Stomach smooth muscle (tissue), 2 donors: Measurements from ENCODE around the gene KIRREL3.

Source experiments
- H3K27ac ChIP-seq: one replicate; pipeline ENCODE4 v1.7.0; 2013; ENCODE audit warnings: mild to moderate bottlenecking, low read length, inconsistent platforms
- H3K27me3 ChIP-seq, 2 donors: one replicate each; pipeline ENCODE4 v1.7.0; 2013; ENCODE audit warnings: low read length in 2 of 2; ENCODE audit not compliant: insufficient read depth in 2 of 2, control insufficient read depth in 1 of 2
- H3K36me3 ChIP-seq, 2 donors: one replicate each; pipeline ENCODE4 v1.7.0; 2013; ENCODE audit warnings: low read length in 2 of 2; ENCODE audit not compliant: control insufficient read depth in 2 of 2, insufficient read depth in 2 of 2
- H3K4me1 ChIP-seq: one replicate; pipeline ENCODE4 v1.7.0; 2013; ENCODE audit warnings: low read length; ENCODE audit not compliant: control insufficient read depth, insufficient read depth
- H3K4me3 ChIP-seq, 2 donors: one replicate each; pipeline ENCODE4 v1.7.0; 2013; ENCODE audit warnings: low read length in 2 of 2
- H3K9ac ChIP-seq, 2 donors: one replicate each; pipeline ENCODE4 v1.7.0; 2013; ENCODE audit warnings: low read length in 2 of 2, mild to moderate bottlenecking in 1 of 2
- H3K9me3 ChIP-seq, 2 donors: one replicate each; pipeline ENCODE4 v1.7.0; 2013; ENCODE audit warnings: low read length in 2 of 2; ENCODE audit not compliant: control insufficient read depth in 2 of 2
- donor health status: healthy.
- donor health status: Pancreatic carcinoma.

KIRREL3 gene

DNA sequence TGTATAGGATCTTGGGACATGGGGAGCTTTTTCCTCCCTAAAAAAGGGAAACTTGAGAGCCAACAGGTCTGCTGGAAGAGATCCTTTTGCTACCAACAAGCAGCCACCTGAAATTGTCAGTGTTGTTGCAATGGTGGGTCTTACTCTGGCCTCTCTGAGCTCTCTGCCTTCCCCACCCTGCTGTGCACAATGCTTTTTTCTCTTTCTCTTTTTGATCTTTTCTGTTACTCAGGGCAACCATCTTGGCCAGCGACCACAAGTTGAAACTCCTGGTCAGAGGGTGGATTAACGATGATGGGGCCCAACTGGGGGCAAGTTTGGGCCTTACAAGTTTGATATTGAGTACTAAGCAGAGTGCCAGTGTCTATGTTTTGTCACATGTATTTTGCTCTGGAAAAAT is 155.8 kb downstream of the KIRREL3 start:
- H3K27me3 ChIP-seq = peaks cover 0 to 3% of the 10 kb centered on the region in 2 donors
- H3K36me3 ChIP-seq = no peaks in the 10 kb centered on the region
- no peaks in the 10 kb centered on the region for H3K9me3 ChIP-seq
- no peak overlapping the region for H3K27ac ChIP-seq
- H3K4me3 ChIP-seq = no peak overlapping the region
- H3K4me1 ChIP-seq = no peaks in the 10 kb centered on the region
- H3K9ac ChIP-seq = no peak overlapping the region

- H3K4me1 ChIP-seq = no peaks in the 10 kb centered on the region
- no peaks in the 10 kb centered on the region for H3K9me3 ChIP-seq
- H3K27ac ChIP-seq = no peak overlapping the region
- peaks cover 0 to 3% of the 10 kb centered on the region in 2 donors for H3K27me3 ChIP-seq
- no peak overlapping the region for H3K9ac ChIP-seq
- H3K4me3 ChIP-seq = no peak overlapping the region
- H3K36me3 ChIP-seq = no peaks in the 10 kb centered on the region
These were observed 157.5 kb downstream of the KIRREL3 start for GRCh38 chr11:126843096-126843495.

DNA sequence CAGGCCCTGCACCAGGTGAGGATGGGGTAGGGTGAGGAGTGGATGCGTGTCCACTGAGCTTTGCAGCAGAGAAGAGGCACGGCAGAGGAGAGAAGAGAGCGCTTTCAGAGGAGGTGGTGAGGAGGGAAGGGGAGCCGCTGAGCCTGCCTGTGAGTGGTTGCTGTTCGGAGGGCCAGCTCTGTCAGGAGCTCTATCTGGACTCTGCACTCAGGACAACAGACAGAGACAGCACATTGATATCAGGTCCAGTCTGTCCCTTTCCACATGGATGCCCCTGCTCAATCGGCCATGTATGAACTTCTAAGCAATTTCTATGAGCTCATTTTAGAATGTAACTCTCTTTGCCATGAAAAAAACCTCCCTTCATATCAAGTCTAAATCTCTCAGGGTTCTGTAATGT is 158.6 kb downstream of the KIRREL3 start:
- Histone ChIP-seq H3K4me3 (no peak overlapping the region), H3K27me3 (peaks cover 0 to 3% of the 10 kb centered on the region in 2 donors), H3K9ac (no peak overlapping the region), H3K4me1 (no peaks in the 10 kb centered on the region), H3K36me3 (no peaks in the 10 kb centered on the region), H3K27ac (no peak overlapping the region), H3K9me3 (no peaks in the 10 kb centered on the region)

GRCh38 chr11:126840975-126841374 is 159.6 kb downstream of the KIRREL3 start:
- no peaks in the 10 kb centered on the region for H3K9me3 ChIP-seq
- no peaks in the 10 kb centered on the region for H3K36me3 ChIP-seq
- peaks cover 0 to 3% of the 10 kb centered on the region in 2 donors for H3K27me3 ChIP-seq
- no peak overlapping the region for H3K9ac ChIP-seq
- H3K4me1 ChIP-seq = no peaks in the 10 kb centered on the region
- no peak overlapping the region for H3K4me3 ChIP-seq
- no peak overlapping the region for H3K27ac ChIP-seq

- Histone ChIP-seq H3K27me3 (peaks cover 0 to 3% of the 10 kb centered on the region in 2 donors), H3K27ac (no peak overlapping the region), H3K36me3 (no peaks in the 10 kb centered on the region), H3K9ac (no peak overlapping the region), H3K9me3 (no peaks in the 10 kb centered on the region), H3K4me1 (no peaks in the 10 kb centered on the region), H3K4me3 (no peak overlapping the region)
These were observed 160.2 kb downstream of the KIRREL3 start for GRCh38 chr11:126840201-126840886.

DNA sequence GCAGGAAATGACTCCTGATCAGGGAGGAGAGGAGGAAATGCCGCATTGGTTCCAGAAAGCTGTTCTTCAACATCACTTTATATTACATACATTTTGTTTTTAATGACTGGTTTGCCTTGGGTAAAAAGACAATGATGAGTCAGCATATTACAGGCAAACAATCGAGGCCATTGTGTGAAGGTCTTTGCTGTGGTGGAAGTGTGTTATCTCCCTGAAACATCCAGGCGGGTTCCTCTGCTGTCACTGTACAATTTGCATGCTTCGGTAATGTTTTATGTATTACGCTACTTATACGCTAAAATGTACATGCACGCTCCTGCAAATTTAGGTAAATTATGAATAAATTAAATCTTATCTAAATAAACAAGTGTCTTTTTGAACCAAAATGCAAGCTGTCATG is 161.1 kb downstream of the KIRREL3 start:
- H3K4me1 ChIP-seq = no peaks in the 10 kb centered on the region
- H3K9me3 ChIP-seq = no peaks in the 10 kb centered on the region
- H3K9ac ChIP-seq = no peak overlapping the region
- H3K27ac ChIP-seq = no peak overlapping the region
- H3K27me3 ChIP-seq = peaks cover 0 to 3% of the 10 kb centered on the region in 2 donors
- H3K36me3 ChIP-seq = no peaks in the 10 kb centered on the region
- no peak overlapping the region for H3K4me3 ChIP-seq

- no peak overlapping the region for H3K4me3 ChIP-seq
- no peaks in the 10 kb centered on the region for H3K9me3 ChIP-seq
- H3K4me1 ChIP-seq = no peaks in the 10 kb centered on the region
- H3K27me3 ChIP-seq = peaks cover 0 to 3% of the 10 kb centered on the region in 2 donors
- no peaks in the 10 kb centered on the region for H3K36me3 ChIP-seq
- H3K27ac ChIP-seq = no peak overlapping the region
- no peak overlapping the region for H3K9ac ChIP-seq
These were observed 161.8 kb downstream of the KIRREL3 start for GRCh38 chr11:126838779-126839178.

DNA sequence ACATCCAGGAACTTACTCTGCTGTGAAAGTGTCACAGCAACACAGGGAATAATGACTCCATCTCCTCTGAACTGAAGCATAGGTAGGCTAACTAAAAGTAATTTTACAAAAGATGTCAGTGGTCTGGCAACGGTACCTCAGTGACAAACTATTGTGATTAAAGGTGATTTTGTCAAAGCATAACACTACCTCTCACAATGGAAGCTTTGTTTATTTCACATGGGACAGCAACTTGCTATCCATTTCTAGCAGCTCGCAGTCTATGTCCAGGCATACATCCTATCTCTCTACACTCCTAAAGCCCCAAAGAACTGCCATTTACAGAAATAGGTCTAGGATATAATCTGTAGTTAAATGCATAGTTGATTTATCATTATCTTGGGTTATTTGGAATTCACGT is 163.0 kb downstream of the KIRREL3 start:
- Histone ChIP-seq H3K27ac (no peak overlapping the region), H3K36me3 (no peaks in the 10 kb centered on the region), H3K4me3 (no peak overlapping the region), H3K9me3 (no peaks in the 10 kb centered on the region), H3K27me3 (peaks cover 0 to 3% of the 10 kb centered on the region in 2 donors), H3K4me1 (no peaks in the 10 kb centered on the region), H3K9ac (no peak overlapping the region)

GRCh38 chr11:126834573-126834972 is 166.0 kb downstream of the KIRREL3 start:
- Histone ChIP-seq H3K27ac (no peak overlapping the region), H3K4me1 (no peaks in the 10 kb centered on the region), H3K36me3 (no peaks in the 10 kb centered on the region), H3K27me3 (no peaks in the 10 kb centered on the region), H3K4me3 (no peak overlapping the region), H3K9me3 (no peaks in the 10 kb centered on the region), H3K9ac (no peak overlapping the region)

DNA sequence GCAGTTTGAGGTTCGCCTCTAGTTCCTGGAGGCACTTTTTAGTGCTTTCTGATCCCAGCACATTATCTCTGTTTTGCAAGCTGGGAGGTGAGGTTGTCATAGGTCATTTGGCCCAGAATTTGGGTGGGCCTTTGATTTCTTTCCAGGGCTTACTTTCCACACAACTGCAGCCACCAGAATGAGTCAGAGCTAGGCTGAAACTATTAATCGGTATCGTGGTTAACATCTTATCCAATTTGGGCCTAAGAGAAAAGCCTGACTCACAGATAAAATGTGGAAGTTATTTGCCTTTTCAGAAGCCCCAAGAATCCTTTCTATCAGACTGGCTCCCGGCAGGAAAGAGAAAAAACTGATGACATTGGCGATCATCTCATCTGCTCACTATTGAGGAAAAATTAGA is 166.4 kb downstream of the KIRREL3 start:
- H3K4me1 ChIP-seq = no peaks in the 10 kb centered on the region
- H3K9ac ChIP-seq = no peak overlapping the region
- no peaks in the 10 kb centered on the region for H3K27me3 ChIP-seq
- H3K9me3 ChIP-seq = no peaks in the 10 kb centered on the region
- H3K27ac ChIP-seq = no peak overlapping the region
- no peak overlapping the region for H3K4me3 ChIP-seq
- no peaks in the 10 kb centered on the region for H3K36me3 ChIP-seq

DNA sequence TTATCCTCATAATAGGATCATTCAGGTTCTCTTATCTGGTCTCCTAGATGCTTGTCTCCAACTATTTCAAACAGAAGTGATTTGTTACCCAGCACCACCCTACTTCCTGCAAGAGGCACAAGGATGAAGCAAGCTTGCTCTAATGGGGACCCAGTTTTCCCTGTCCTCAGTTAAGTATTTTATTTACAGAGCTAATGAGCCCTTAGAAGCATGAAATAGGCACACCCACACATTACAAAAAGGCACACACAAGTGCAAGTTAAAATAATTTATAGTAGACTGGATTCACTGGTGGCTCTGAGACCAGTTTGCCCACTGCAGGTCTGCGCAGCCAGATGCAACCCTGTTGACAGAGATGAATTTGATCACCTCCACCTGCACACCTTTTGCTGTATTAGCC is 167.5 kb downstream of the KIRREL3 start:
- H3K4me1 ChIP-seq = no peaks in the 10 kb centered on the region
- no peak overlapping the region for H3K4me3 ChIP-seq
- H3K36me3 ChIP-seq = no peaks in the 10 kb centered on the region
- H3K9me3 ChIP-seq = no peaks in the 10 kb centered on the region
- no peaks in the 10 kb centered on the region for H3K27me3 ChIP-seq
- H3K27ac ChIP-seq = no peak overlapping the region
- no peak overlapping the region for H3K9ac ChIP-seq
